Measurements from ENCODE around the gene CPM. TPM values are rescaled to one million over a fixed set of nuclear protein-coding genes. Genes with fewer than 3 reads are reported as not detected.
"Not testable (repeated sequence)": the region's sequence is repeated elsewhere in the genome, so short reads cannot be mapped to it uniquely, and the experiment has no call there.

The CPM gene
- total RNA-seq, 1 experiment from 2014 or later: 0.89 TPM

GRCh38 chr12:68808388-68809189 lies 124.4 kb downstream of the CPM start:
- CTCF ChIA-PET: interaction anchor here (0.6 to 2.8 kb wide), 10 partner anchors 9 to 91 kb away, joined by 3 to 13 read pairs (median 4); no protein-coding TSS in a partner anchor
- Mint-ChIP-seq H3K4me3 (ENCODE audit: unreplicated experiment) (peak overlapping the region; percentile 90), H3K27ac (ENCODE audit: low read depth, unreplicated experiment) (peak overlapping the region; percentile 94), H3K27me3 (ENCODE audit: insufficient read depth, unreplicated experiment) (no peaks in the 10 kb centered on the region), H3K9me3 (ENCODE audit: unreplicated experiment) (no peaks in the 10 kb centered on the region), H3K36me3 (ENCODE audit: insufficient read depth, unreplicated experiment) (peaks cover 57% of the 10 kb centered on the region), H3K4me1 (ENCODE audit: insufficient read depth, unreplicated experiment) (peaks cover 15% of the 10 kb centered on the region)
- intact Hi-C loops (cut with micrococcal nuclease): loop anchor here (1.0 to 10.0 kb wide), 2 partner anchors 21 to 474 kb away; partner anchors contain the start of gene MDM1
- no TSS peak for BruUV-seq (replicated peaks)
- POLR2A ChIA-PET: interaction anchor here (0.6 to 3.3 kb wide), 36 partner anchors 10 to 706 kb away, joined by 3 to 185 read pairs (median 5); partner anchors contain the start of genes CPSF6, NUP107, RAP1B and SLC35E3
- peak; percentile 98 for DNase-seq (ENCODE audit: unreplicated experiment)
- TF ChIP-seq CTCF (IDR thresholded peaks at IDR 0.05; ENCODE audit: unreplicated experiment): no peak

- no peaks in the 10 kb centered on the region for H3K27me3 Mint-ChIP-seq (ENCODE audit: insufficient read depth, unreplicated experiment)
- H3K27ac Mint-ChIP-seq (ENCODE audit: low read depth, unreplicated experiment): peak within 1 kb of the TSS; percentile 94
- no peaks in the 10 kb centered on the region for H3K9me3 Mint-ChIP-seq (ENCODE audit: unreplicated experiment)
- POLR2A ChIA-PET: interaction anchor here (0.7 to 3.3 kb wide), 24 partner anchors 11 to 476 kb away, joined by 3 to 185 read pairs (median 6); partner anchors contain the start of genes CPSF6, MDM1, RAP1B and SLC35E3
- peaks cover 49% of the 10 kb centered on the region for H3K36me3 Mint-ChIP-seq (ENCODE audit: insufficient read depth, unreplicated experiment)
- BruUV-seq (replicated peaks): no TSS peak
- peak; percentile 91 for DNase-seq (ENCODE audit: unreplicated experiment)
- H3K4me3 Mint-ChIP-seq (ENCODE audit: unreplicated experiment): peak within 1 kb of the TSS; percentile 90
- CTCF ChIA-PET: interaction anchor here (0.7 to 2.8 kb wide), 10 partner anchors 9 to 759 kb away, joined by 3 to 13 read pairs (median 4); no protein-coding TSS in a partner anchor
- intact Hi-C loops (cut with micrococcal nuclease): loop anchor here (1.0 to 10.0 kb wide), 3 partner anchors 20 to 473 kb away; partner anchors contain the start of genes MDM1 and SLC35E3
- peak; percentile 67 for TF ChIP-seq CTCF (IDR thresholded peaks at IDR 0.05; ENCODE audit: unreplicated experiment)
- H3K4me1 Mint-ChIP-seq (ENCODE audit: insufficient read depth, unreplicated experiment): peaks cover 8% of the 10 kb centered on the region
Measured at GRCh38 chr12:68807576-68808387, 125.2 kb downstream of the CPM start, which contains the start of gene MDM2. TSS of gene MDM2 (plus strand) at chr12:68808177. CDS start at chr12:68808478, 301 bp downstream.

GRCh38 chr12:68807274-68807575 lies 125.7 kb downstream of the CPM start:
- intact Hi-C loops (cut with micrococcal nuclease): loop anchor here (1.0 to 10.0 kb wide), 2 partner anchors 61 to 472 kb away; partner anchors contain the start of genes MDM1 and SLC35E3
- not testable (repeated sequence) for H3K4me1 Mint-ChIP-seq (ENCODE audit: insufficient read depth, unreplicated experiment); H3K27me3 Mint-ChIP-seq (ENCODE audit: insufficient read depth, unreplicated experiment); H3K9me3 Mint-ChIP-seq (ENCODE audit: unreplicated experiment); DNase-seq (ENCODE audit: unreplicated experiment)
- BruUV-seq (replicated peaks): TSS peak; percentile 74
- ChIA-PET CTCF (interaction anchor here (0.7 to 2.8 kb wide), 9 partner anchors 8 to 207 kb away, joined by 3 to 13 read pairs (median 4); no protein-coding TSS in a partner anchor), POLR2A (interaction anchor here (0.7 to 3.3 kb wide), 18 partner anchors 11 to 475 kb away, joined by 3 to 185 read pairs (median 7); partner anchors contain the start of genes CPSF6, MDM1, RAP1B and SLC35E3)
- peaks cover 43% of the 10 kb centered on the region for H3K36me3 Mint-ChIP-seq (ENCODE audit: insufficient read depth, unreplicated experiment)
- peak overlapping the region; percentile 94 for H3K27ac Mint-ChIP-seq (ENCODE audit: low read depth, unreplicated experiment)
- peak overlapping the region; percentile 90 for H3K4me3 Mint-ChIP-seq (ENCODE audit: unreplicated experiment)

GRCh38 chr12:68806488-68807237 lies 126.3 kb downstream of the CPM start:
- peaks cover 8% of the 10 kb centered on the region for H3K4me1 Mint-ChIP-seq (ENCODE audit: insufficient read depth, unreplicated experiment)
- H3K27me3 Mint-ChIP-seq (ENCODE audit: insufficient read depth, unreplicated experiment): no peaks in the 10 kb centered on the region
- H3K4me3 Mint-ChIP-seq (ENCODE audit: unreplicated experiment): peak overlapping the region; percentile 90
- DNase-seq (ENCODE audit: unreplicated experiment): no peak
- TF ChIP-seq CTCF (IDR thresholded peaks at IDR 0.05; ENCODE audit: unreplicated experiment): no peak
- BruUV-seq (replicated peaks): no TSS peak
- CTCF ChIA-PET: interaction anchor here (1.1 to 2.8 kb wide), 2 partner anchors 13 to 20 kb away, joined by 5 to 13 read pairs; no protein-coding TSS in a partner anchor
- peaks cover 38% of the 10 kb centered on the region for H3K36me3 Mint-ChIP-seq (ENCODE audit: insufficient read depth, unreplicated experiment)
- POLR2A ChIA-PET: interaction anchor here (1.1 to 3.3 kb wide), 9 partner anchors 10 to 475 kb away, joined by 6 to 185 read pairs (median 26); partner anchors contain the start of genes MDM1, RAP1B and SLC35E3
- no peaks in the 10 kb centered on the region for H3K9me3 Mint-ChIP-seq (ENCODE audit: unreplicated experiment)
- H3K27ac Mint-ChIP-seq (ENCODE audit: low read depth, unreplicated experiment): peak overlapping the region; percentile 94
- intact Hi-C loops (cut with micrococcal nuclease): loop anchor here (1.0 to 10.0 kb wide), 2 partner anchors 60 to 472 kb away; partner anchors contain the start of genes MDM1 and SLC35E3
